GM12891 (cell line): ENCODE results near the gene EPB41L4A.

Experiments
- POLR2A ChIP-seq: IDR thresholded peaks from 2 replicates; pipeline ENCODE4 v1.6.1; 2011; ENCODE audit warnings: low read depth, low read length, control low read depth
- POLR2AphosphoS5 ChIP-seq: IDR thresholded peaks from 2 replicates; pipeline ENCODE4 v1.6.1; 2011; ENCODE audit warnings: low read depth, low read length, control low read depth
- TAF1 ChIP-seq: IDR thresholded peaks from 2 replicates; pipeline ENCODE4 v1.6.1; 2011; ENCODE audit warnings: low read depth, low read length, control low read depth

DNA sequence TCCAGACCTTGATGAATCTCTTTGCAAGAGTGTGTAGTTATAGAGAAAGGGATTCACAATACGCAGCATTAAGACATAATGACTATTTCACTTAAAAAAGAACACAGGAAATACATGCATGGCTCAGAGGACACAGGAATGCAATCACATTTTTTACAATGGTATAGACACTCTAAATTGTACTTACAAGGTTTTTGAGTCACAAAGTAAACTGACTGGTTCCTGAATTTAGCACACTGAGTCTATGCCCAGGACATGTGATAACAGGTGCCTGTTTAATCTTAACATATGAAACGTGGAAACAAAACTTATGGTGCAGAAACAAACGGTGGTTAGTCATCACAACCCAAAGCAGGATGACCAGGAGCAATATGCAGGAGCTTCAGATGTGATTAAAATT lies 6.7 kb downstream of the EPB41L4A start:
- TF ChIP-seq TAF1 (no peak), POLR2A (no peak), POLR2AphosphoS5 (no peak)
